SK-N-SH (cell line): ENCODE measurements around the gene EFHD2. TPM values are rescaled to one million over a fixed set of nuclear protein-coding genes. Genes with fewer than 3 reads are reported as not detected.
"Not testable (repeated sequence)": the region's sequence is repeated elsewhere in the genome, so short reads cannot be mapped to it uniquely, and the experiment has no call there.

Source experiments
- CTCF ChIA-PET: fragments of 300-600, 350-600 bp; formaldehyde crosslinking; extraction: SDS; loops from one replicate; lab custom pipeline; 2021; lab: Yijun Ruan, JAX
- POLR2A ChIA-PET: fragments of 350-600 bp; sonication (Branson Sonifier 250); formaldehyde crosslinking; extraction: SDS; loops from one replicate; lab custom pipeline; 2020; ENCODE audit warnings: antibody characterized with exemption, inconsistent platforms; lab: Yijun Ruan, JAX
- DNase-seq: peaks from one replicate; pipeline ENCODE4 v3.0.0; 2012
- H2AFZ ChIP-seq: fragments of 200-600 bp; sonication (generic); 2 replicates; pipeline ENCODE4 v1.8.1; 2016; ENCODE audit warnings: antibody characterized with exemption, mild to moderate bottlenecking, low read depth
- H3F3A ChIP-seq: fragments of 200-600 bp; sonication (generic); replicated peaks from 2 replicates; pipeline ENCODE3; 2016; ENCODE audit warnings: antibody characterized with exemption, mild to moderate bottlenecking; ENCODE audit not compliant: insufficient read depth
- H3K27ac ChIP-seq, 2 experiments: fragments of 200-500 bp in 1 of 2; fragments of 200-600 bp in 1 of 2; sonication (Bioruptor generic) in 1 of 2; sonication (generic), shearing (Covaris generic) in 1 of 2; 2 replicates each; pipeline versions ENCODE4 v1.5.1 to v1.6.1; 2014 to 2016; ENCODE audit warnings: low read depth in 2 of 2, inconsistent platforms in 1 of 2, low read length in 1 of 2, mild to moderate bottlenecking in 1 of 2, mixed read lengths in 1 of 2
- H3K27me3 ChIP-seq: fragments of 200-600 bp; sonication (generic), shearing (Covaris generic); 2 replicates; pipeline ENCODE4 v1.6.1; 2016; ENCODE audit warnings: mixed run types; ENCODE audit not compliant: insufficient read depth
- H3K36me3 ChIP-seq, 2 experiments: fragments of 200-500 bp in 1 of 2; fragments of 200-600 bp in 1 of 2; sonication (Bioruptor generic) in 1 of 2; sonication (generic) in 1 of 2; replicated peaks in 1 of 2; 2 replicates each; pipeline versions ENCODE3 to v1.5.1; 2014 to 2016; ENCODE audit warnings: low read length in 1 of 2, mild to moderate bottlenecking in 1 of 2; ENCODE audit not compliant: insufficient read depth in 2 of 2, control insufficient read depth in 1 of 2
- H3K4me1 ChIP-seq, 2 experiments: fragments of 200-500 bp in 1 of 2; fragments of 200-600 bp in 1 of 2; sonication (Bioruptor generic) in 1 of 2; sonication (generic), shearing (Covaris generic) in 1 of 2; 2 replicates each; pipeline versions ENCODE4 v1.5.1 to v1.6.1; 2014 to 2016; ENCODE audit warnings: low read depth in 1 of 2, low read length in 1 of 2, mixed run types in 1 of 2; ENCODE audit not compliant: insufficient read depth in 2 of 2, control insufficient read depth in 1 of 2
- H3K4me2 ChIP-seq: fragments of 200-600 bp; sonication (generic), shearing (Covaris generic); 2 replicates; pipeline ENCODE4 v1.6.1; 2017; ENCODE audit warnings: mixed run types
- H3K4me3 ChIP-seq, 2 experiments: fragments of 200-500 bp in 1 of 2; fragments of 200-600 bp in 1 of 2; sonication (Bioruptor generic) in 1 of 2; sonication (generic), shearing (Covaris generic) in 1 of 2; 2 replicates each; pipeline versions ENCODE4 v1.5.1 to v1.8.1; 2014 to 2016; ENCODE audit warnings: low read depth in 2 of 2, inconsistent platforms in 1 of 2, low read length in 1 of 2, mild to moderate bottlenecking in 1 of 2, mixed read lengths in 1 of 2, moderate library complexity in 1 of 2
- H3K79me2 ChIP-seq: fragments of 200-600 bp; sonication (generic); 2 replicates; pipeline ENCODE4 v1.8.1; 2017; ENCODE audit warnings: mild to moderate bottlenecking; ENCODE audit not compliant: insufficient read depth
- H3K9ac ChIP-seq: fragments of 200-600 bp; sonication (generic); 2 replicates; pipeline ENCODE4 v1.6.1; 2017; ENCODE audit warnings: mixed run types
- H3K9me2 ChIP-seq: fragments of 200-600 bp; sonication (generic); 2 replicates; pipeline ENCODE4 v1.6.1; 2017; ENCODE audit warnings: mixed run types
- H3K9me3 ChIP-seq: fragments of 200-600 bp; sonication (generic); 2 replicates; pipeline ENCODE4 v1.6.1; 2017; ENCODE audit warnings: mixed run types, mild to moderate bottlenecking, moderate library complexity
- H4K20me1 ChIP-seq: fragments of 200-600 bp; sonication (generic); 2 replicates; pipeline ENCODE4 v1.6.1; 2017; ENCODE audit warnings: mild to moderate bottlenecking, mixed run types; ENCODE audit not compliant: insufficient read depth
- ELF1 ChIP-seq: IDR thresholded peaks from 2 replicates; pipeline ENCODE4 v1.4.0; 2012
- IRF3 ChIP-seq: fragments of 150-350 bp; IDR thresholded peaks from 2 replicates; pipeline ENCODE4 v1.6.1; 2016; ENCODE audit warnings: mild to moderate bottlenecking, low read depth, low read length
- MXI1 ChIP-seq: IDR thresholded peaks from 2 replicates; pipeline ENCODE4 v1.6.1; 2012; ENCODE audit warnings: mild to moderate bottlenecking, low read depth, low read length, improper control_type of control experiment
- RCOR1 ChIP-seq: fragments of 150-350 bp; IDR thresholded peaks from 2 replicates; pipeline ENCODE4 v1.6.1; 2017; ENCODE audit warnings: antibody characterized with exemption, low read length
- RFX5 ChIP-seq: IDR thresholded peaks from 2 replicates; pipeline ENCODE4 v1.6.1; 2012; ENCODE audit warnings: mild to moderate bottlenecking, improper control_type of control experiment, low read length
- RXRA ChIP-seq: IDR thresholded peaks from 2 replicates; pipeline ENCODE4 v1.4.0; 2012; ENCODE audit warnings: low read depth, mild to moderate bottlenecking, borderline replicate concordance
- SIN3A ChIP-seq: IDR thresholded peaks from 2 replicates; pipeline ENCODE4 v1.6.1; 2012; ENCODE audit warnings: low read depth, mild to moderate bottlenecking, low read length, moderate library complexity, borderline replicate concordance
- YY1 ChIP-seq: IDR thresholded peaks from 2 replicates; pipeline ENCODE4 v1.4.0; 2012; ENCODE audit warnings: low read depth, mild to moderate bottlenecking
- WGBS: methylation state at CpG from one replicate; pipeline ENCODE4 v1.1.6; 2017; ENCODE audit warnings: low lambda C conversion rate; 5-methylcytosine and 5-hydroxymethylcytosine counted together
- polyA plus RNA-seq, 3 experiments: library from polyadenylated mRNA; depleted of rRNA; stranded (reverse); fragments of >200 nt; gene quantifications; 2 replicates each; pipeline ENCODE4 v1.2.3, GENCODE V29; 2012

EFHD2 gene
- polyA plus RNA-seq, 1 of the 3 experiments (the other 2 are of a cell fraction): 59.8 TPM

DNA sequence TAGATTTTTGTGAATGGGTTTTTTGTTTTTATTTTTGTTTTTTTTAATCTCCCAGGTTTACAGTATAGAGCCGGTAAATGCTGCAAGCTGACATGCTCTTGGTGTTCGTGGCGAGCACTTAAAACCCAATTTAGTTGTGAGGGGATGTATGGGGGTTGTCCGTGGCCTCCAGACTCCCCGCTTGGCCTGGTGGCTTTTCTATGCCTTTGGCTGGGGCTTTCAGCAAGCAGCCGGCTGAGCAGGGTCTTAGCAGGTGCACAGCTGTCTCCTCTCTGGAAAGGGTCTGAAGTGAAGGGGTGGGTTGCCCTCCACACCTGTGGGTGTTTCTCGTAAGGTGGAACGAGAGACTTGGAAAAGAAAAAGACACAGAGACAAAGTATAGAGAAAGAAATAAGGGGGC, 31.0 kb upstream of the EFHD2 start:
- 91% methylated on average over 8 of the region's 8 CpGs for WGBS
- Histone ChIP-seq H3K9me3 (no peaks in the 10 kb centered on the region), H3K79me2 (no peaks in the 10 kb centered on the region), H3K27me3 (no peaks in the 10 kb centered on the region), H3F3A (no peaks in the 10 kb centered on the region), H2AFZ (no peak overlapping the region), H3K4me3 (no peak overlapping the region), H3K4me1 (peaks cover 0 to 10% of the 10 kb centered on the region in 2 experiments; a peak in 1 of 4 replicates), H4K20me1 (no peaks in the 10 kb centered on the region), H3K36me3 (no peaks in the 10 kb centered on the region), H3K27ac (no peak overlapping the region), H3K9me2 (no peaks in the 10 kb centered on the region), H3K4me2 (no peak overlapping the region), H3K9ac (no peak overlapping the region)
- TF ChIP-seq RXRA: no peak
- TF ChIP-seq ELF1: no peak
- TF ChIP-seq RCOR1: no peak
- TF ChIP-seq IRF3: no peak
- DNase-seq: no peak
- CTCF ChIA-PET: no interaction called here
- POLR2A ChIA-PET: no interaction called here

- H3F3A ChIP-seq, POLR2A ChIA-PET, H4K20me1 ChIP-seq, H2AFZ ChIP-seq, H3K79me2 ChIP-seq, H3K36me3 ChIP-seq, H3K9ac ChIP-seq, DNase-seq, H3K4me2 ChIP-seq, H3K27me3 ChIP-seq, CTCF ChIA-PET, H3K9me3 ChIP-seq, H3K27ac ChIP-seq, H3K4me3 ChIP-seq, H3K9me2 ChIP-seq: not testable (repeated sequence)
- H3K4me1 ChIP-seq: peaks cover 0 to 14% of the 10 kb centered on the region in 2 experiments; a peak in 1 of 4 replicates
- 68% methylated on average over 6 of the region's 9 CpGs for WGBS
These were observed 30.5 kb upstream of the EFHD2 start for GRCh38 chr1:15379151-15379550.

DNA sequence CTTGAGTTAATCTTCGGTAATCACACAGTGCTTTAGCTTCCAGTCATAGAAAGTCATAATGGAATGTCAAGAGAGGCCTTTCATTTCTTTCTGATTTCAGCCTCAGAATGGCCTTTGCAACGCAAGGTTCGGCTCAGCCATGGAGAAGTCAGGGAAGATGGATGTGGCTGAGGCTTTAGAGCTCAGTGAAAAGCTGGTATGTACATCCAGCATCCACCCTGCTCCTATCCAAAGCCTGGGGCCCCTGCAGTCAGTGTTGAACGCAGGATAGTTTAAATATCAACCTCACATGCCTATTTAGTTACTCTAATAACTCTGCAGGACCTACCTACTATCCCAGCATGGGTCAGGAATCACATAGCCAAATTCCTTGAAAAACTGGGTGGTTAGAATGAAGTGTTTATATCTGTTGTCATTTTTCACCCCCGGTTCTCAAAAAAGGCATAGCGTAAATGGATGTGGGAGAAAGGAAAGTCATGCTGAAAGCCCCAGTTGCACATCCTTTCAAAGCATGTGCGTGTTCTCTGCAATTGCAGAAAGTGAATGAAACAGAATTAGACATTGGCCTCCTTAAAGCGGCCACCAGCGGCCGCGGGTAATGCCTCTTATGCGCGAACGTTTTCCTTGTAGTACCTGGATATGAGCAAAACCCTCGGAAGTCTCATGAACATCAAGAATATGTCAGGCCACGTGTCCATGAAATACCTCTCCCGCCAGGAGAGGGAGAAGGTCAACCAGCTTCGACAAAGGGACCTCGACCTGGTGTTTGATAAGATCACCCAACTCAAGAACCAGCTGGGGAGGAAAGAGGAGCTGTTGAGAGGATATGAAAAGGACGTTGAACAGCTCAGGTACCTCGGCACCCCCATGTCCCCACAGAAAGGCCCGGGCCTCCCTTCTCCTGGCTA, 28.8 kb upstream of the EFHD2 start:
- no peak overlapping the region for H3K4me3 ChIP-seq
- H3K9me2 ChIP-seq: no peaks in the 10 kb centered on the region
- H3K79me2 ChIP-seq: no peaks in the 10 kb centered on the region
- H3K4me2 ChIP-seq: no peak overlapping the region
- H4K20me1 ChIP-seq: no peaks in the 10 kb centered on the region
- no peaks in the 10 kb centered on the region for H3K9me3 ChIP-seq
- ChIA-PET POLR2A (no interaction called here), CTCF (interaction anchor here (2.3 kb wide), 1 partner anchor 57 kb away, joined by 9 read pairs; no protein-coding TSS in a partner anchor)
- DNase-seq: no peak
- no peaks in the 10 kb centered on the region for H3K36me3 ChIP-seq
- H3K4me1 ChIP-seq: peaks cover 0 to 20% of the 10 kb centered on the region in 2 experiments; a peak in 1 of 4 replicates
- 88% methylated on average over 21 of the region's 22 CpGs for WGBS
- no peak for TF ChIP-seq SIN3A
- no peak for TF ChIP-seq MXI1
- TF ChIP-seq YY1: no peak
- TF ChIP-seq RFX5: no peak
- no peaks in the 10 kb centered on the region for H3F3A ChIP-seq
- no peak overlapping the region for H3K27ac ChIP-seq
- no peaks in the 10 kb centered on the region for H3K27me3 ChIP-seq
- no peak overlapping the region for H3K9ac ChIP-seq
- no peak overlapping the region for H2AFZ ChIP-seq
